Subcutaneous adipose tissue (tissue), 4 donors: ENCODE results near the gene ADAM20. TPM values are rescaled to one million over a fixed set of nuclear protein-coding genes. Genes with fewer than 3 reads are reported as not detected.

Experiments
- CTCF ChIP-seq: fragments of 450-650 bp; IDR thresholded peaks from one replicate; pipeline ENCODE4 v1.5.1; 2016; ENCODE audit warnings: low read depth, mild to moderate bottlenecking, control low read depth, antibody characterized with exemption, moderate library complexity
- total RNA-seq, 4 donors: library from RNA; depleted of rRNA; stranded (reverse); fragments of >200 nt; gene quantifications; one replicate each; pipeline ENCODE4 v1.1.0, GENCODE V29; 2016

The ADAM20 gene
- total RNA-seq, 4 donors from 2014 or later, result 2.0 to 4.9 (median 2.9) TPM

GRCh38 chr14:70558356-70558755 lies 23.6 kb upstream of the ADAM20 start:
- no peak for TF ChIP-seq CTCF

- no peak for TF ChIP-seq CTCF
Observed at GRCh38 chr14:70555890-70556289, 21.1 kb upstream of the ADAM20 start.

DNA sequence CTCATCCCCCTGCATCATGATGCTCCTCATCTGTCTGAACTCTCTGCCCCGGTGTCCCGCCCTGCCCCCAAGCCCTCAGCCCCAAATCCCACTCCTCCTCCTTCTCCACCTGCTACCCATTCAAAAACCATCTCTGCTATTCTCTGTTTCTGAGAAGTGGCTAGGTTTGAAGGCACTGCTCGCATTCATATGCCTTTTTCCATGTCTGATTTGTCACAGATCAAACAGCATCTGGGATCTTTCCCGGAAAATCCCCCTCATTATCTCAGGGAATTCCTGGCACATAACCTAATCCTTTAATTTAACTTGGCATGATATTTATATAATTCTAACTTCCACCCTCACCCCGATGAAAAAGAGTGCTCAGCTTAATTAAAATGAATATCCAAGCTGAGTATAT lies 3.3 kb upstream of the ADAM20 start:
- no peak for TF ChIP-seq CTCF

GRCh38 chr14:70536830-70537229 lies 2.0 kb upstream of the ADAM20 start:
- TF ChIP-seq CTCF, result no peak

DNA sequence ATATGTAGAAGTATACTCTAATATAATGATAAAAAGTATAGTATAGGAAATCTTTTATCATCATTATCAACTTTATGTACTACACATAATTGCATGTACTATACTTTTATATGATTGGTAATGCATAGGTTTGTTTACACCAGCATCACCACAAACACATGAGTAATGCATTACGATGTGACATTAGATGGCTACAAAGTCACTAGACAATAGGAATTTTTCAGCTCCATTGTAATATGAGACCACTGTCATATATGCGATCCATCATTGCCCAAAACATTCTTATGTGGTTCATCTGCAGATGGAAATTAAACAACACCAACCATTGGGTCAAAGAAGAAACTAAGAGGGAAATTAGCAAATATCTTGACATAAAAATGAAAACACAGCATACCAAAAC lies 4.4 kb downstream of the ADAM20 start:
- TF ChIP-seq CTCF, result no peak

- TF ChIP-seq CTCF, result no peak
Observed at GRCh38 chr14:70527501-70528105, 7.2 kb downstream of the ADAM20 start.

DNA sequence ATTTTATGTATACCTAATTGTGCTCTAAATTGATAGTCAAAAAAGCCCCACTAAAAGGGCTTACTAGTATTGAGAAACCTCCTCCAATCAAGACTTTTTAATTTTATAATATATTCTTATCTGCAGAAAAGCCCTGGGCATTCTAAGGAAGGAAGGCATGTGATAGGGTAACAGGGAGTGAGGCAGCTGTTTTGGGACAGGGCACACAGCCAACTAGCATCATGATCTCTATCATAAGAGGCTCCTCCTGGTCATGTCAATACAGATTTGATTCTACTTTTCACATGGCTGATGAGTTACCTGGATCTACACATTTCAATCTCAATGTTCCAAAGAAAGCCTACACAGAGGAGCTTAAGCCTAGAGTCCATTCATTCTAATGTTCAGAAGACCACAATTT lies 9.1 kb downstream of the ADAM20 start:
- TF ChIP-seq CTCF, result no peak
